Measurements from ENCODE around the gene NATD1. TPM values are rescaled to one million over a fixed set of nuclear protein-coding genes. Genes with fewer than 3 reads are reported as not detected.

The NATD1 gene
- 1 to 10 TPM; 1.8 to 2.3 TPM for total RNA-seq

GRCh38 chr17:21252796-21253645 is at the start of gene NATD1:
NATD1 (minus strand) TSS chr17:21253410; CDS start chr17:21253264, 146 bp downstream.
- peak; percentile 91 for ATAC-seq (replicated peaks)
- H3K4me1 Mint-ChIP-seq: no peaks in the 10 kb centered on the region
- no peaks in the 10 kb centered on the region for H3K27me3 Mint-ChIP-seq
- H3K9me3 Mint-ChIP-seq: no peaks in the 10 kb centered on the region
- no peaks in the 10 kb centered on the region for H3K36me3 Mint-ChIP-seq (ENCODE audit: low read depth)
- peak within 1 kb of the TSS; percentile 42 for H3K27ac Mint-ChIP-seq
- peak within 1 kb of the TSS; percentile 82 for H3K4me3 Mint-ChIP-seq

DNA sequence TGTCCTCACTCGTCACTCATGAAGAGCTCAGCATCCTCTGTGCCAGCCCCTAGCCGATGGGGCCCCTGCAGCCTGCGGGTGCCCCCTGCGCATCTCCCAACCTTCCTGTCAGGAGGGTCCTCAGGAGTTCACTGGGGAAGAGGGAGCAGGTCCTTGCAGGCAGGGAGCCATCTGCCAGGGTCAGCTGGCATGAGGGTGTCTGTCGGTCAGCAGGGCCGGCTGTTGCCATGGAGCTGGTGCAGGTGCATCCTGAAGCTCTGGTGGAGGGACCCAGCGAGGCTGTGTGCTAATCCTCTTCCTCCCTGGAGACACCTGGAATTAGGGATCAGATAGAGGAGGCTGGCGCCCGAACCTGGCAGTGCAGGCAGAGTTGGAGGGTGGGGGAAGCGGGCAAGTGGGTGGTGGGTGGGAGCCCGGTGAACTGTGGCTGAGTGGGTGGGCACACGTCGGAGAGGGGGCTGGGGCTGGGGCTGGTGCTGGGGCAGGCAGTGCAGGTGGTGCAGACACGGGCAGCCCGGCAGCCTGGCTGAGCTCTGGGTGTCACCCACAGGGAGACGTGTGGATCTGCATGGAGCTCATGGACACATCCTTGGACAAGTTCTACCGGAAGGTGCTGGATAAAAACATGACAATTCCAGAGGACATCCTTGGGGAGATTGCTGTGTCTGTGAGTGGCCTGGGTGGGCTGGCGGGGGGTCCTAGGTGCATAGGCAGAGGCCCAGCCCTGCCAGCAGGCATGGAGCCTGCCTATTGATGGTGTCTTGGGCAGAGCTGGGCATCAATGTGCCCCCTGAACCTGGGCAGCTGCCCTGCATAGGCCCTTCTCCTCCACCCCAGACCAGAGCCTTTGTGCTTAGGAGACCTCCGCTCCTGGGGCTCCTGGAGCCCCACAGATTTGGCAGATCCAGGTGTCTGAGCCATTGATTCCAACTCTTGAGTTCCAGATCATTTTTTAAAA is 48.7 kb upstream of the NATD1 start:
- Mint-ChIP-seq H3K4me1 (no peaks in the 10 kb centered on the region), H3K4me3 (no peak overlapping the region), H3K27ac (no peak overlapping the region), H3K36me3 (ENCODE audit: low read depth) (peaks cover 90% of the 10 kb centered on the region), H3K9me3 (no peaks in the 10 kb centered on the region), H3K27me3 (no peaks in the 10 kb centered on the region)
- no peak for ATAC-seq (replicated peaks)

- Mint-ChIP-seq H3K27me3 (no peaks in the 10 kb centered on the region), H3K4me3 (no peak overlapping the region), H3K27ac (no peak overlapping the region), H3K9me3 (no peaks in the 10 kb centered on the region), H3K36me3 (ENCODE audit: low read depth) (peaks cover 81% of the 10 kb centered on the region), H3K4me1 (no peaks in the 10 kb centered on the region)
- ATAC-seq (replicated peaks): no peak
Observed at GRCh38 chr17:21300601-21301571, 47.7 kb upstream of the NATD1 start.

GRCh38 chr17:21299981-21300600 is 46.9 kb upstream of the NATD1 start:
- H3K9me3 Mint-ChIP-seq: no peaks in the 10 kb centered on the region
- H3K27ac Mint-ChIP-seq: no peak overlapping the region
- H3K36me3 Mint-ChIP-seq (ENCODE audit: low read depth): peaks cover 78% of the 10 kb centered on the region
- H3K4me3 Mint-ChIP-seq: no peak overlapping the region
- peaks cover 4% of the 10 kb centered on the region for H3K4me1 Mint-ChIP-seq
- no peaks in the 10 kb centered on the region for H3K27me3 Mint-ChIP-seq
- ATAC-seq (replicated peaks): no peak

DNA sequence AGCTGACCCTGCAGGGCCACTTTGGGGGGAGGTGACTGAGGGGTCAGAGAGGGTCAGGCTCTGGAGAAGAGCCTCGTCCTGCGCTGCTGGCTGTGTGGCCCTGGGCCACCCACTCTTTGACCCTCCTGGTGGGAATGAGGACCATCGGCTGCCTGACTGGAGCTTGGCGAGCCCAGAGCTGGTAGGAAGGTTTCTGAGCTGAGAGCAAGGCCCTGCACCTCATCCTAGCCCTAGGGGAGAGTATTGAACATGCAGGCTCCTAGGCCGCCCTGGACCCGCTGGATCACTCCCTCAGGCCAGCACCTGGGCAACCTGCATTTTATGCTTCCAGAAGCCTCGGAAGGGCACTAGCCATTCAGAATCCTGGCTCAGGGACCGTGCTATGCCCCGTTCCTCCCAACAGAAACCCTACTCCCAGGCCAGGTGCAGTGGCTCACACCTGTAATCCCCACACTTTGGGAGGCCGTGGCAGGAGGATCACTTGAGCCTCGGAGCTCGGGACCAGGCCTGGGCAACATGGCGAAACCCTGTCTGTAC is 45.8 kb upstream of the NATD1 start:
- no peaks in the 10 kb centered on the region for H3K9me3 Mint-ChIP-seq
- H3K27me3 Mint-ChIP-seq: no peaks in the 10 kb centered on the region
- peaks cover 78% of the 10 kb centered on the region for H3K36me3 Mint-ChIP-seq (ENCODE audit: low read depth)
- no peak for ATAC-seq (replicated peaks)
- H3K4me3 Mint-ChIP-seq: no peak overlapping the region
- peaks cover 8% of the 10 kb centered on the region for H3K4me1 Mint-ChIP-seq
- no peak overlapping the region for H3K27ac Mint-ChIP-seq

GRCh38 chr17:21298056-21298982 is 45.1 kb upstream of the NATD1 start:
- H3K27ac Mint-ChIP-seq: no peak overlapping the region
- H3K4me1 Mint-ChIP-seq: peaks cover 8% of the 10 kb centered on the region
- no peaks in the 10 kb centered on the region for H3K27me3 Mint-ChIP-seq
- H3K9me3 Mint-ChIP-seq: no peaks in the 10 kb centered on the region
- peaks cover 75% of the 10 kb centered on the region for H3K36me3 Mint-ChIP-seq (ENCODE audit: low read depth)
- H3K4me3 Mint-ChIP-seq: no peak overlapping the region
- no peak for ATAC-seq (replicated peaks)

DNA sequence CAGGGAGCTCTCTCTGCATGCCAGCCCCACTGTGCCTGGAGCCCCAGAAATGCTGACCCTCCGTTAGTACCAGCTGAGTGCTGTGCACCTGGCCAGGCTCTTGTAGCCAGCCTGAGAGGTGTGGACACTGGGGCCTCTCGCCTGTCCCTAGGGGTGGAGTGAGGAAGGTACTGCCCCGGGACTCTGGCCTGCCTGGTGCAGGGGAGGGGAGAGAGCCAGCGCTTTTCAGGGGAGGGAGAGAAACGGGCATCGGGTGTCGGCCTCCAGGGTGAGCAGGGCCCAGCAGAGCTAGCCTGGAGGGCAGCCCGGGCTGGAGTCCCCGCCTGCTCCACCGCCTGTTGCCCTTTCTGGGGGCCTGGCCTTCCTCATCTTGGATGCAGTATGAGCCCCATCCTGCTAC is 44.4 kb upstream of the NATD1 start:
- Mint-ChIP-seq H3K36me3 (ENCODE audit: low read depth) (peaks cover 75% of the 10 kb centered on the region), H3K27me3 (no peaks in the 10 kb centered on the region), H3K9me3 (no peaks in the 10 kb centered on the region), H3K27ac (no peak overlapping the region), H3K4me3 (no peak overlapping the region), H3K4me1 (peaks cover 8% of the 10 kb centered on the region)
- no peak for ATAC-seq (replicated peaks)

- ATAC-seq (replicated peaks): no peak
- Mint-ChIP-seq H3K27ac (no peak overlapping the region), H3K4me1 (peaks cover 8% of the 10 kb centered on the region), H3K27me3 (no peaks in the 10 kb centered on the region), H3K4me3 (no peak overlapping the region), H3K36me3 (ENCODE audit: low read depth) (peaks cover 75% of the 10 kb centered on the region), H3K9me3 (no peaks in the 10 kb centered on the region)
Observed at GRCh38 chr17:21297026-21297520, 43.9 kb upstream of the NATD1 start.

- peaks cover 8% of the 10 kb centered on the region for H3K4me1 Mint-ChIP-seq
- no peak overlapping the region for H3K27ac Mint-ChIP-seq
- no peak for ATAC-seq (replicated peaks)
- H3K36me3 Mint-ChIP-seq (ENCODE audit: low read depth): peaks cover 75% of the 10 kb centered on the region
- H3K9me3 Mint-ChIP-seq: no peaks in the 10 kb centered on the region
- no peak overlapping the region for H3K4me3 Mint-ChIP-seq
- no peaks in the 10 kb centered on the region for H3K27me3 Mint-ChIP-seq
Observed at GRCh38 chr17:21296097-21297025, 43.2 kb upstream of the NATD1 start.

GRCh38 chr17:21295036-21295952 is 42.1 kb upstream of the NATD1 start:
- H3K4me1 Mint-ChIP-seq: peaks cover 13% of the 10 kb centered on the region
- no peaks in the 10 kb centered on the region for H3K9me3 Mint-ChIP-seq
- H3K36me3 Mint-ChIP-seq (ENCODE audit: low read depth): peaks cover 75% of the 10 kb centered on the region
- no peak overlapping the region for H3K4me3 Mint-ChIP-seq
- H3K27me3 Mint-ChIP-seq: peaks cover 3% of the 10 kb centered on the region
- ATAC-seq (replicated peaks): no peak
- H3K27ac Mint-ChIP-seq: peak overlapping the region; percentile 12

Data from activated T-helper 17 cell treated with anti-CD3 and anti-CD28 coated beads, Interleukin-2, amount 50 U/mL, for 72 hours (primary cell).